ENCODE results near the gene PTPRT.
"Not testable (repeated sequence)": the region's sequence is repeated elsewhere in the genome, so short reads cannot be mapped to it uniquely, and the experiment has no call there.

The PTPRT gene

GRCh38 chr20:42258564-42259302 is 931.0 kb downstream of the PTPRT start:
- no peak for DNase-seq

GRCh38 chr20:42255821-42256220 is 933.9 kb downstream of the PTPRT start:
- no peak for DNase-seq

GRCh38 chr20:42254673-42255072 is 935.0 kb downstream of the PTPRT start:
- no peak for DNase-seq

- DNase-seq: no peak
Observed at GRCh38 chr20:42252116-42252515, 937.6 kb downstream of the PTPRT start.

GRCh38 chr20:42218621-42219374 is 970.9 kb downstream of the PTPRT start:
- DNase-seq: no peak

- DNase-seq: no peak
Observed at GRCh38 chr20:42214074-42214473, 975.6 kb downstream of the PTPRT start.

GRCh38 chr20:42212391-42212790 is 977.3 kb downstream of the PTPRT start:
- DNase-seq: no peak

- not testable (repeated sequence) for DNase-seq
Observed at GRCh38 chr20:42206557-42206956, 983.1 kb downstream of the PTPRT start.

- no peak for DNase-seq
Observed at GRCh38 chr20:42204109-42204660, 985.5 kb downstream of the PTPRT start.

- no peak for DNase-seq
Observed at GRCh38 chr20:42197599-42197998, 992.1 kb downstream of the PTPRT start.

- DNase-seq: no peak
Observed at GRCh38 chr20:42193119-42193518, 996.6 kb downstream of the PTPRT start.

- no peak for DNase-seq
Observed at GRCh38 chr20:42192321-42192720, 997.4 kb downstream of the PTPRT start.

- no peak for DNase-seq
Observed at GRCh38 chr20:42191140-42191860, 998.4 kb downstream of the PTPRT start.

GRCh38 chr20:42190084-42190483 is 999.6 kb downstream of the PTPRT start:
- no peak for DNase-seq

- DNase-seq: no peak
Observed at GRCh38 chr20:42186337-42186736, 1003.4 kb downstream of the PTPRT start.

GRCh38 chr20:42183147-42183546 is 1006.6 kb downstream of the PTPRT start:
- no peak for DNase-seq

GRCh38 chr20:42181064-42181463 is 1008.6 kb downstream of the PTPRT start:
- no peak for DNase-seq

GRCh38 chr20:42179768-42180167 is 1009.9 kb downstream of the PTPRT start:
- DNase-seq: no peak

GRCh38 chr20:42173440-42173839 is 1016.3 kb downstream of the PTPRT start:
- DNase-seq: no peak

GRCh38 chr20:42164121-42164890 is 1025.4 kb downstream of the PTPRT start:
- no peak for DNase-seq

- DNase-seq: no peak
Observed at GRCh38 chr20:42161228-42161829, 1028.4 kb downstream of the PTPRT start.

GRCh38 chr20:42159808-42160207 is 1029.9 kb downstream of the PTPRT start:
- DNase-seq: no peak

Measured in activated CD4-positive, alpha-beta T cell treated with anti-CD3 and anti-CD28 coated beads, Interleukin-10, Interleukin-2, amounts not matched to agents 100 ng/mL and 50 ng/mL, durations not matched to agents 16 hours and 8 hours (primary cell).